Heart left ventricle (tissue), 13 donors: ENCODE measurements around the gene GPR135.

Experiments used
- POLR2A ChIP-seq, 2 donors: fragments of 450-650 bp; IDR thresholded peaks; one replicate each; pipeline ENCODE4 v1.6.1; 2017; ENCODE audit warnings: antibody characterized with exemption in 2 of 2, mild to moderate bottlenecking in 2 of 2, moderate library complexity in 2 of 2
- TF ChIP-seq, protein P1 (sequence below), 12 donors: fragments of 200-600 bp; sonication (generic) in 4 of 12; IDR thresholded peaks; one replicate each; pipeline versions ENCODE4 v1.5.0 to v1.8.0; 2018 to 2022; ENCODE audit warnings: antibody characterized with exemption in 12 of 12, mild to moderate bottlenecking in 5 of 12
- donor health status: ischemic (EF 13 %, LVEDD 7.1; RV severe dilation, severe dysfunction).
- donor health status: DM: no; HTN: yes; CAD: no.
- donor health status: DM: no; HTN: no; CAD: no.
- donor health status: ischemic (EF 25% LVEDD 6.9; RV normal size, moderate dysfunction).
- donor health status: ischemic (EF 25% LVEDD 5.7; RV mildly dilated, moderate dysfunction).
- donor health status: ischemic (EF 35%, LVEDD 5.7; RV mildly dilated, moderate dysfunction).
- donor health status: nonischemic (EF 11% LVEDD 7.7; RV severe dilation, severe dysfunction).
- donor health status: DM: yes; HTN: yes; CAD: no.
- donor health status: PGD.
- donor health status: ischemic (EF 29% LVEDD 5.4; RV normal size, mild dysfunction).
- donor health status: nonischemic (EF 23%, LVEDD 6.1; RV moderate dilation, normal function).

DNA sequence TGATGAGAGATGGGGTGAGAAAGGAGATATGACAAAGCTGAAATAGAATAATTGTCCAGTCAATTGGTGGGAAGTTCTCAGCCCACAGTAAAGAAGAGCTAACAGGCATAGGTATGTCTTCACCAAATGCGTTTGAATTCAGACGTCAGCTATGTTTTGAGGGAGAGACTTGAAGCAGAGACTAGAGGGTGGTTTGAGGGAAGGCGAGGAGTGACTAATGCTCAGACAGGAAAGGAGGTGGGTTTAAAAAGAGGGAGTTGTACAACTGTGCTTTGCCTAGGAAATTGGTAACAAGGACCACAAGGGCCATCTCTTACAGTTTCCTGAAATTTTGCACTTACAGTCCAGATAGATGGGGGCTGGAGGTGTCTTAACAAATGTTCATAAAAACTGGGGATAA, 25.6 kb upstream of the GPR135 start:
- TF ChIP-seq, protein P1, sequence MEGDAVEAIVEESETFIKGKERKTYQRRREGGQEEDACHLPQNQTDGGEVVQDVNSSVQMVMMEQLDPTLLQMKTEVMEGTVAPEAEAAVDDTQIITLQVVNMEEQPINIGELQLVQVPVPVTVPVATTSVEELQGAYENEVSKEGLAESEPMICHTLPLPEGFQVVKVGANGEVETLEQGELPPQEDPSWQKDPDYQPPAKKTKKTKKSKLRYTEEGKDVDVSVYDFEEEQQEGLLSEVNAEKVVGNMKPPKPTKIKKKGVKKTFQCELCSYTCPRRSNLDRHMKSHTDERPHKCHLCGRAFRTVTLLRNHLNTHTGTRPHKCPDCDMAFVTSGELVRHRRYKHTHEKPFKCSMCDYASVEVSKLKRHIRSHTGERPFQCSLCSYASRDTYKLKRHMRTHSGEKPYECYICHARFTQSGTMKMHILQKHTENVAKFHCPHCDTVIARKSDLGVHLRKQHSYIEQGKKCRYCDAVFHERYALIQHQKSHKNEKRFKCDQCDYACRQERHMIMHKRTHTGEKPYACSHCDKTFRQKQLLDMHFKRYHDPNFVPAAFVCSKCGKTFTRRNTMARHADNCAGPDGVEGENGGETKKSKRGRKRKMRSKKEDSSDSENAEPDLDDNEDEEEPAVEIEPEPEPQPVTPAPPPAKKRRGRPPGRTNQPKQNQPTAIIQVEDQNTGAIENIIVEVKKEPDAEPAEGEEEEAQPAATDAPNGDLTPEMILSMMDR (IDR thresholded peaks at IDR 0.05), result no peak
- no peak for TF ChIP-seq POLR2A (IDR thresholded peaks at IDR 0.05)
